Activated T-cell treated with anti-CD3 and anti-CD28 coated beads for 48 hours (primary cell): ENCODE results near the gene ATG4B.

ENCODE experiments used
- DNase-seq: peaks from one replicate; pipeline ENCODE4 v3.0.0-alpha.2; 2020; ENCODE audit warnings: low read depth

ATG4B gene

GRCh38 chr2:241613017-241613780 is 24.3 kb upstream of the ATG4B start:
- DNase-seq, result no peak

- DNase-seq, result no peak
Measured at GRCh38 chr2:241615041-241615440, 22.5 kb upstream of the ATG4B start.

- no peak for DNase-seq
Measured at GRCh38 chr2:241615522-241616052, 21.9 kb upstream of the ATG4B start.

GRCh38 chr2:241616168-241617125 is 21.0 kb upstream of the ATG4B start:
- DNase-seq, result no peak

- DNase-seq, result no peak
Measured at GRCh38 chr2:241617431-241618154, 19.9 kb upstream of the ATG4B start.

GRCh38 chr2:241618296-241618805 is 19.1 kb upstream of the ATG4B start:
- no peak for DNase-seq

- DNase-seq, result no peak
Measured at GRCh38 chr2:241618829-241619228, 18.7 kb upstream of the ATG4B start.

GRCh38 chr2:241619597-241620418 is 17.7 kb upstream of the ATG4B start:
- peak; percentile 15 for DNase-seq

GRCh38 chr2:241620419-241620769 is 17.1 kb upstream of the ATG4B start:
- DNase-seq, result peak; percentile 63

GRCh38 chr2:241627675-241628074 is 9.8 kb upstream of the ATG4B start:
- DNase-seq, result no peak

- no peak for DNase-seq
Measured at GRCh38 chr2:241629762-241630435, 7.6 kb upstream of the ATG4B start.

GRCh38 chr2:241632478-241633325 is 4.8 kb upstream of the ATG4B start:
- DNase-seq, result no peak

- no peak for DNase-seq
Measured at GRCh38 chr2:241633561-241633960, 3.9 kb upstream of the ATG4B start.

- DNase-seq, result no peak
Measured at GRCh38 chr2:241635756-241636155, 1.7 kb upstream of the ATG4B start.

GRCh38 chr2:241636182-241637017 is 1.1 kb upstream of the ATG4B start:
- DNase-seq, result peak; percentile 38

- DNase-seq, result peak; percentile 45
Measured at GRCh38 chr2:241637795-241638660, 535 bp downstream of the ATG4B start.

GRCh38 chr2:241638940-241639339 is 1.4 kb downstream of the ATG4B start:
- no peak for DNase-seq

- DNase-seq, result no peak
Measured at GRCh38 chr2:241639385-241639784, 1.9 kb downstream of the ATG4B start.
